HepG2 (cell line): Measurements from ENCODE around the gene RNF10. TPM values are rescaled to one million over a fixed set of nuclear protein-coding genes. Genes with fewer than 3 reads are reported as not detected.

Experiments used
- CBX2 ChIP-seq, 2 experiments: fragments of 200-600 bp in 1 of 2; sonication (generic); formaldehyde crosslinking in 1 of 2; IDR thresholded peaks; 2 replicates each; pipeline versions ENCODE4 v1.7.0 to v1.8.1; 2018 to 2022; ENCODE audit warnings: low read depth in 2 of 2, low read length in 1 of 2, mild to moderate bottlenecking in 1 of 2, missing genetic modification reagents in 1 of 2
- CERS6 ChIP-seq: sonication (generic); formaldehyde crosslinking; IDR thresholded peaks from 2 replicates; pipeline ENCODE4 v1.5.0; 2020; ENCODE audit warnings: missing genetic modification reagents
- CREB1 ChIP-seq, 2 experiments: fragments of 450-650 bp in 1 of 2; IDR thresholded peaks; 2 replicates each; pipeline ENCODE4 v1.6.1; 2016 to 2017; ENCODE audit warnings: control low read depth in 1 of 2, mild to moderate bottlenecking in 1 of 2, missing compliant biosample characterization in 1 of 2, missing genetic modification characterization in 1 of 2
- CREM ChIP-seq, 2 experiments: sonication (generic) in 1 of 2; formaldehyde crosslinking in 1 of 2; IDR thresholded peaks; 2 replicates each; pipeline versions ENCODE4 v1.4.0 to v1.6.1; 2016 to 2020; ENCODE audit warnings: antibody characterized with exemption in 1 of 2, mild to moderate bottlenecking in 1 of 2, missing genetic modification reagents in 1 of 2
- HNRNPLL ChIP-seq: fragments of 200-400 bp; formaldehyde crosslinking; IDR thresholded peaks from 2 replicates; pipeline ENCODE4 v1.6.1; 2017; ENCODE audit warnings: mild to moderate bottlenecking, low read depth, low read length; ENCODE audit not compliant: poor library complexity, severe bottlenecking
- KLF15 ChIP-seq: sonication (generic); formaldehyde crosslinking; IDR thresholded peaks from 2 replicates; pipeline ENCODE4 v1.8.1; 2023; ENCODE audit warnings: borderline replicate concordance, mild to moderate bottlenecking, inconsistent platforms, missing genetic modification reagents, mixed read lengths
- NONO ChIP-seq, 2 experiments: fragments of 450-650 bp in 1 of 2; sonication (generic) in 1 of 2; formaldehyde crosslinking in 1 of 2; IDR thresholded peaks in 1 of 2; conservative IDR thresholded peaks in 1 of 2; 2 replicates each; pipeline versions ENCODE4 v1.6.1 to v1.8.0; 2017 to 2022; ENCODE audit warnings: mild to moderate bottlenecking in 1 of 2, missing genetic modification reagents in 1 of 2, moderate library complexity in 1 of 2
- RAD21 ChIP-seq: fragments of 450-650 bp; formaldehyde crosslinking; IDR thresholded peaks from 2 replicates; pipeline ENCODE4 v1.5.0; 2020; ENCODE audit warnings: mild to moderate bottlenecking
- RARA ChIP-seq: IDR thresholded peaks from 2 replicates; pipeline ENCODE4 v1.6.1; 2016; ENCODE audit warnings: missing genetic modification reagents, missing compliant biosample characterization
- SPEN ChIP-seq: sonication (generic); formaldehyde crosslinking; IDR thresholded peaks from 2 replicates; pipeline ENCODE4 v1.5.1; 2020; ENCODE audit warnings: low read depth, mild to moderate bottlenecking, missing genetic modification reagents
- ZFP90 ChIP-seq: sonication (generic); formaldehyde crosslinking; IDR thresholded peaks from 2 replicates; pipeline ENCODE4 v1.8.0; 2022; ENCODE audit warnings: missing genetic modification reagents, mild to moderate bottlenecking, inconsistent platforms, borderline replicate concordance
- ZNF224 ChIP-seq: sonication (generic); formaldehyde crosslinking; IDR thresholded peaks from 2 replicates; pipeline ENCODE4 v1.5.0; 2020; ENCODE audit warnings: mild to moderate bottlenecking, missing genetic modification reagents
- ZNF558 ChIP-seq: sonication (generic); formaldehyde crosslinking; IDR thresholded peaks from 2 replicates; pipeline ENCODE4 v1.9.0; 2022; ENCODE audit warnings: mild to moderate bottlenecking, missing genetic modification reagents, borderline replicate concordance
- ZNF7 ChIP-seq: IDR thresholded peaks from 2 replicates; pipeline ENCODE4 v1.6.1; 2016; ENCODE audit warnings: missing biosample characterization, missing genetic modification reagents
- ZNF800 ChIP-seq: sonication (generic); formaldehyde crosslinking; IDR thresholded peaks from 2 replicates; pipeline ENCODE4 v1.4.0; 2020; ENCODE audit warnings: missing genetic modification reagents
- polyA plus RNA-seq, 8 experiments: library from polyadenylated mRNA; depleted of rRNA in 3 of 8; stranded (reverse) in 7 of 8; unstranded in 1 of 8; fragments of >200 nt; fragmentation: Illumina TruSeq in 4 of 8; extraction: Trizol in 4 of 8; gene quantifications; 2 replicates each; pipeline versions ENCODE4 v1.2.1 to v1.2.3, GENCODE V29; 2011 to 2016; ENCODE audit warnings: low read depth in 4 of 8, missing spikeins in 1 of 8, mixed read lengths in 1 of 8; ENCODE audit not compliant: insufficient read depth in 1 of 8
- total RNA-seq, 5 experiments: library from RNA; depleted of rRNA; stranded (reverse); fragments of >200 nt; fragmentation: Illumina TruSeq; extraction: Trizol; gene quantifications; 2 replicates each; pipeline ENCODE4 v1.2.3, GENCODE V29; 2016; ENCODE audit warnings: low read depth in 1 of 5
- TF ChIP-seq, protein P1 (sequence below): IDR thresholded peaks from 2 replicates; pipeline ENCODE4 v1.6.1; 2012; ENCODE audit warnings: inconsistent platforms
- TF ChIP-seq, protein P2 (sequence below): sonication (generic); formaldehyde crosslinking; IDR thresholded peaks from 2 replicates; pipeline ENCODE4 v1.4.0; 2020; ENCODE audit warnings: missing genetic modification reagents, borderline replicate concordance

Gene RNF10
- total and polyA plus RNA-seq, 2 of the 13 experiments (the other 11 are each of a cell fraction or from before 2014, with no cell fraction given) = 62.5 to 88.0 TPM

DNA sequence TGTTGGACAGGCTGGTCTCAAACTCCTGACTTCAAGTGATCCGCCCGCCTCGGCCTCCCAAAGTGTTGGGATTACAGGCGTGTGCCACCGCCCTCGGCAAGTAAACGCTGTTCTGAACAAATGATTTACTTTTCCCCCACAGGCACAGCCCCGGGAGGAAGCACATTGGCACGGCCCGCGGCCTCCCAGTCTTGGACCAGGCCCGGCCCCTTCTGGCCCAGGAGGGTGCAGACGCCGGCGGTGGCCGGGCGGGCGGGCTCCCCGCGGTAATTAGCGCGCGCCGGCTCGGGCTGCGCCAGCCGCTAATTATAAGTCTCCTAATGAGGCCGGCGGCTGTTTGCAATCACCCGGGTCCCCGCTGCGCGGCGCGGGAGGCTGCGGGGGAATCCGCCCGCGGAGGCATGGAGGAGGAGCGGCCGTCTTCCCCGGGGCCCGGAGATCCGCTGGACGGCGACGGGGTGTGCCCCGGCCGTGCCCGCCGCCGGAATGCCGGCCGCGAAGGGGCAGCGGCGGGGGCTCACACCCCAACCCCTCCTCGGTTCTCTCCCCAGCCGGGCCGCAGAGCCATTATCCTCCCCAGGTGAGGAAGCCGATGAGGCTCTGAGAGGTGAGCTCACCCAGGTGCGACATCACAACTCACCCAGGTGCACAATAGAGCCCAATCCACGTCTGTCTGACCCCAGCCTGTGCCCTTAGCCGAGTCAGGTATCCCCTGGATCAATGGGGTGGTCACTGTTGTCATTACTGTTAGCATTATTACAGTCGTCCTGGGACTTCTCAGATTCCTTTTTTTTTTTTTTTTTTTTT is 50.4 kb downstream of the RNF10 start (continued):
- no peak for TF ChIP-seq NONO (IDR thresholded peaks at IDR 0.05)
- TF ChIP-seq NONO (CRISPR knock-in tag; conservative IDR thresholded peaks at IDR 0.05) = no peak
- TF ChIP-seq ZNF800 = no peak
- no peak for TF ChIP-seq ZNF7
- TF ChIP-seq RAD21 (CRISPR knock-in tag) = 0 out of 2 replicates have a peak, but pooled peaks have one; percentile 31
- TF ChIP-seq, protein P1, sequence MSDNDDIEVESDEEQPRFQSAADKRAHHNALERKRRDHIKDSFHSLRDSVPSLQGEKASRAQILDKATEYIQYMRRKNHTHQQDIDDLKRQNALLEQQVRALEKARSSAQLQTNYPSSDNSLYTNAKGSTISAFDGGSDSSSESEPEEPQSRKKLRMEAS = no peak
- TF ChIP-seq KLF15 (CRISPR knock-in tag) = no peak
- no peak for TF ChIP-seq CBX2 (IDR thresholded peaks at IDR 0.05; ENCODE audit: low read depth, low read length)
- TF ChIP-seq CBX2 (CRISPR knock-in tag; IDR thresholded peaks at IDR 0.05; ENCODE audit: low read depth) = no peak
- TF ChIP-seq CERS6 (CRISPR knock-in tag) = no peak
- TF ChIP-seq SPEN (CRISPR knock-in tag) = no peak
- no peak for TF ChIP-seq ZNF224 (CRISPR knock-in tag)
- no peak; the same call in 1 of the 2 replicates for TF ChIP-seq ZFP90 (CRISPR knock-in tag)
- TF ChIP-seq, protein P2, sequence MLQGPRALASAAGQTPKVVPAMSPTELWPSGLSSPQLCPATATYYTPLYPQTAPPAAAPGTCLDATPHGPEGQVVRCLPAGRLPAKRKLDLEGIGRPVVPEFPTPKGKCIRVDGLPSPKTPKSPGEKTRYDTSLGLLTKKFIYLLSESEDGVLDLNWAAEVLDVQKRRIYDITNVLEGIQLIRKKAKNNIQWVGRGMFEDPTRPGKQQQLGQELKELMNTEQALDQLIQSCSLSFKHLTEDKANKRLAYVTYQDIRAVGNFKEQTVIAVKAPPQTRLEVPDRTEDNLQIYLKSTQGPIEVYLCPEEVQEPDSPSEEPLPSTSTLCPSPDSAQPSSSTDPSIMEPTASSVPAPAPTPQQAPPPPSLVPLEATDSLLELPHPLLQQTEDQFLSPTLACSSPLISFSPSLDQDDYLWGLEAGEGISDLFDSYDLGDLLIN (CRISPR knock-in tag) = no peak
- no peak for TF ChIP-seq ZNF558 (CRISPR knock-in tag)
- no peak for TF ChIP-seq HNRNPLL
- TF ChIP-seq RARA = no peak
- no peak for TF ChIP-seq CREB1 (IDR thresholded peaks at IDR 0.05)
- no peak for TF ChIP-seq CREB1 (CRISPR knock-in tag; IDR thresholded peaks at IDR 0.05)
- TF ChIP-seq CREM (IDR thresholded peaks at IDR 0.05) = no peak
- TF ChIP-seq CREM (CRISPR knock-in tag; IDR thresholded peaks at IDR 0.05) = no peak
